Parathyroid adenoma (tissue), 2 donors: Measurements from ENCODE around the gene CLDN6.

Experiments
- H2AFZ ChIP-seq: fragments of 300-600 bp; sonication (generic); one replicate; pipeline ENCODE4 v1.7.0; 2017; ENCODE audit warnings: antibody characterized with exemption, mild to moderate bottlenecking
- H3K27ac ChIP-seq: fragments of 300-600 bp; sonication (generic); one replicate; pipeline ENCODE4 v1.7.0; 2017
- H3K27me3 ChIP-seq: fragments of 300-600 bp; sonication (generic); one replicate; pipeline ENCODE4 v1.7.0; 2017; ENCODE audit warnings: low read length; ENCODE audit not compliant: control insufficient read depth, insufficient read depth
- H3K36me3 ChIP-seq: fragments of 300-600 bp; sonication (generic); one replicate; pipeline ENCODE4 v1.7.0; 2017; ENCODE audit warnings: low read length; ENCODE audit not compliant: control insufficient read depth, insufficient read depth
- H3K4me1 ChIP-seq: fragments of 300-600 bp; sonication (generic); one replicate; pipeline ENCODE4 v1.7.0; 2017; ENCODE audit warnings: control low read depth
- H3K4me2 ChIP-seq: fragments of 300-600 bp; sonication (generic); one replicate; pipeline ENCODE4 v1.7.0; 2017; ENCODE audit warnings: low read length
- H3K4me3 ChIP-seq: fragments of 300-600 bp; sonication (generic); one replicate; pipeline ENCODE4 v1.7.0; 2017; ENCODE audit warnings: low read depth, low read length
- H3K79me2 ChIP-seq: fragments of 300-600 bp; sonication (generic); one replicate; pipeline ENCODE4 v1.7.0; 2017; ENCODE audit warnings: control low read depth
- H3K9ac ChIP-seq: fragments of 300-600 bp; sonication (generic); one replicate; pipeline ENCODE4 v1.7.0; 2017; ENCODE audit warnings: mild to moderate bottlenecking
- H3K9me3 ChIP-seq: fragments of 300-600 bp; sonication (generic); one replicate; pipeline ENCODE4 v1.7.0; 2017; ENCODE audit warnings: low read length; ENCODE audit not compliant: control insufficient read depth
- CTCF ChIP-seq: fragments of 300-600 bp; sonication (generic); IDR thresholded peaks from one replicate; pipeline ENCODE4 v1.7.0; 2017; ENCODE audit warnings: antibody characterized with exemption, mild to moderate bottlenecking
- donor health status: primary hyperparathyroidism.

The CLDN6 gene

GRCh38 chr16:2967211-2967631 is 50.8 kb downstream of the CLDN6 start:
- TF ChIP-seq CTCF: no peak
- Histone ChIP-seq H3K4me2 (no peak overlapping the region), H3K27me3 (no peaks in the 10 kb centered on the region), H3K27ac (no peak overlapping the region), H3K9ac (no peak overlapping the region), H2AFZ (no peak overlapping the region), H3K79me2 (no peaks in the 10 kb centered on the region), H3K36me3 (no peaks in the 10 kb centered on the region), H3K4me3 (no peak overlapping the region), H3K4me1 (peaks cover 34% of the 10 kb centered on the region), H3K9me3 (no peaks in the 10 kb centered on the region)

DNA sequence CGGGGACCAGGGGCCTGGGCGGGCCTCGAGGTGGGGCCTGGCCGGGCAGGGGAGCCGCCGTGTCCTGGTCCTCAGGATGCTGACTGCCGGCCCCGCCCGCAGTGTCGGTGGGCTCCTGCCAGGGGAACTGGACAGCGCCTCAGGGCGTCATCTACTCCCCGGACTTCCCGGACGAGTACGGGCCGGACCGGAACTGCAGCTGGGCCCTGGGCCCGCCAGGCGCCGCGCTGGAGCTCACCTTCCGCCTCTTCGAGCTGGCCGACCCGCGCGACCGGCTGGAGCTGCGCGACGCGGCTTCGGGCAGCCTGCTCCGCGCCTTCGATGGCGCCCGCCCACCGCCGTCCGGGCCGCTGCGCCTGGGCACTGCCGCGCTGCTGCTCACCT is 51.2 kb downstream of the CLDN6 start:
- no peak for TF ChIP-seq CTCF
- H3K4me1 ChIP-seq: peaks cover 34% of the 10 kb centered on the region

GRCh38 chr16:2966043-2966807 is 51.8 kb downstream of the CLDN6 start:
- no peak overlapping the region for H3K4me3 ChIP-seq
- TF ChIP-seq CTCF: no peak
- no peak overlapping the region for H3K4me2 ChIP-seq
- no peaks in the 10 kb centered on the region for H3K9me3 ChIP-seq
- H2AFZ ChIP-seq: no peak overlapping the region
- H3K4me1 ChIP-seq: peaks cover 34% of the 10 kb centered on the region
- no peaks in the 10 kb centered on the region for H3K27me3 ChIP-seq
- H3K79me2 ChIP-seq: no peaks in the 10 kb centered on the region
- no peaks in the 10 kb centered on the region for H3K36me3 ChIP-seq
- H3K9ac ChIP-seq: no peak overlapping the region
- no peak overlapping the region for H3K27ac ChIP-seq

More for the DNA sequence above, 51.2 kb downstream of the CLDN6 start:
- Histone ChIP-seq H2AFZ (no peak overlapping the region), H3K9ac (no peak overlapping the region), H3K27me3 (no peaks in the 10 kb centered on the region), H3K27ac (no peak overlapping the region), H3K79me2 (no peaks in the 10 kb centered on the region), H3K4me3 (no peak overlapping the region), H3K4me2 (no peak overlapping the region), H3K9me3 (no peaks in the 10 kb centered on the region), H3K36me3 (no peaks in the 10 kb centered on the region)
